ENCODE results near the gene CSNK2A1.
"Not testable (repeated sequence)": the region's sequence is repeated elsewhere in the genome, so short reads cannot be mapped to it uniquely, and the experiment has no call there.

CSNK2A1 gene

DNA sequence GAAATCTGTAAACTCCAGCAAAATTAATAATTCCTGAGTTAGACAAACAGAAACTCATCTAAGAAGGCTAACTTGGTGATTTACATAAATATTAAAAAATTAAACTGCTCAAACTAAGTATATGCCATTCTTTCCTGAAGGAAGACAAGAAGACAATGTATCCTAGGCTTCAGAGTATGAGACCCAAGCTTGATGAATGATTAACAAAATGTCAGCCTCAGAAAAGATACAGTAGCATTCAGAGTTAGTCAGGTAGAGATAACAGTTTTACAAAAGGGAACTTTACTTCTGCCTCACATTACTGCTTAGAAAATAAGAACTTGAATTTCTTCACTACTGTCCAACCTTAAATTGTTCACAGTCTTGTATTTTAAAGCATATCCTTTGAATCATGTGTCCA, 12.0 kb downstream of the CSNK2A1 start:
- no peak for DNase-seq

DNA sequence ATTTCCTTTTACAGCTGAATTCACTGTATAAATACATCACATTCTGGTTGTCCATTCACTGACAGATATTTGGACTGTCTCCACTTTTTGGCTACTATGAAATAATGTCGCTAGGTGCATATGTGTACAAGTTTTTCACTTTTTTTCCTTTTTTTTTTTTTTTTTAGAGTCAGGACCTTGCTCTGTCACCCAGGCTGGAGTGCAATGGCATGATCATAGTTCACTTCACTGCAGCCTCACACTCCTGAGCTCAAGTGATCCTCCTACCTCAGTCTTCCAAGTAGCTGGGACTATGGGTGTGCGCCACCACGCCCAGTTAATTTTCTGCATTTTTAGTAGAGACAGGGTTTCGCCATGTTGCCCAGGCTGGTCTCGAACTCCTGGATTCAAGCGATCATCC, 13.3 kb downstream of the CSNK2A1 start:
- DNase-seq = no peak

DNA sequence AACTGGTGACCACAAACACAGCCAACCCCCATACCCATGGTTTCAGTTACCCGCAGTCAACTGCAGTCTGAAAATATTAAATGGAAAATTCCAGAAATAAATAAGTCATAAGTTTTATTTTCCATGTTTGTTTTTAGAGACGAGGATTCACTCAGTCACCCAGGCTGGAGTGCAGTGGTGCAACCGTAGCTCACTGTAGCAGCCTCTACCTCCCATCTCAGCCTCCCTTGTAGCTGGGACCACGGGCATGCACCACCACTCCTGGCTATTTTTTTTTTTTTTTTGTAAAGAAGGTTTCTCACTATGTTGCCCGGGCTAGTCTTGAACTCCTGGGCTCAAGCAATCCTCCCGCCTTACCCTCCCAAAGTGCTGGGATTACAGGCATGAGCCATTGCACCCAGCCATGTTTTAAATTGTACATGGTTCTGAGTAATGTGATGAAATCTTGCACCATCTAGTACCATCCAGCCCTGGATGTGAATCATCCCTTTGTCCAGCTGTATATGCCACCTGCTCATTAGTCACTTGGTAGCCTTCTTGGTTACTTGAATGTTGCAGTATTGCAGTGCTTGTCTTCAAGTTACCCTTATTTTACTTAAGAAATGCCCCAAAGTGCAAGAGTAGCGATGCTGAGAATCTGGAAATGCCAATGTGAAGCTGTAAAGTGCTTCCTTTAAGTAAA, 14.5 kb downstream of the CSNK2A1 start:
- no peak for DNase-seq

DNA sequence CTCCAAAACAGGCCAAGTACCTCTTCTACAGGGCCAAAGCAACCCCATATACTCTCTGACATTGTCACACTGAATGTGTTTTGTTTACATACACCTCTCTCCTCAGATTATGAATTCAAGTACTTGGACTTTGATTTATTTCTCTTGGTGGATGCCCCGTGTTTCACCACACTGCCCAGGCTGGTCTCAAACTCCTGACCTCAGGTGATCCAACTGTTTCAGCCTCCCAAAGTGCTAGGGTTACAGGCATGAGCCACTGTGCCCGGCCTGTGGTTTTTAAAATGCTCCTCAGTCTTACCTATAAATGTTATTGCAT, 16.1 kb downstream of the CSNK2A1 start:
- DNase-seq = no peak

DNA sequence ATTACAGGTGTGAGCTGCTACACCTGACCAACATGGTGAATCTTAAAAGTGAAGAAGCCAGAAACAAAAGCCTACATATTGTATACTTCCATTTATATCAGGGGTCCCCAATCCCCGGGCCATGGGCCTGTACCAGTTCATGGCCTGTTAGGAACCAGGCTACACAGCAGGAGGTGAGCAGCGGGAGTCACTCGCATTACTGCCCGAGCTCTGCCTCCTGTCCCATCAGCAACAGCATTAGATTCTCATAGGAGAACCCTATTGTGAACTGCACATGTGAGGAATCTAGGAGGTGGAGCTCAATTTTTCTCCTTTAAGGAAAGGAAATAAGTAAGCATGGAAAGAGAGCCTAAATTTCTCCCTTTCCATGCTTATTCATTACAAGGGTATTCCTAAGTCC, 21.7 kb downstream of the CSNK2A1 start:
- DNase-seq = no peak

DNA sequence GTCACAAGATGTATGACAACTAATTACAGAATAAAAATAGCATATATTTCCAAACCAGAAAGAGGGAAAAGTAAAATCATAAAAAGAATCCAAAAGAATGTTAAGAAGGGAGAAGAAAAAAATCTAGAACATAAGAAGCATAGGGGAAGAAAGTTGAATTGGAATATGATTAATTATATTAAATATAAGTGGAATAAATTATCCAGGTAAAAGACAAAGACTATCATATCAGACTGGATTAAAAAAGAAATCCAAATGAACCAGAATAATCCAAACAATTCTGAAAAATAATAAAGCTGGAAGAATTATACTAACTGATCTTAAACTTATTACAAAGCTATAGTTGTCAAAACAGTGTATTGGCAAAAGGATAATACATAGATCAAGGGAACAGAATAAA, 23.6 kb downstream of the CSNK2A1 start:
- no peak for DNase-seq

DNA sequence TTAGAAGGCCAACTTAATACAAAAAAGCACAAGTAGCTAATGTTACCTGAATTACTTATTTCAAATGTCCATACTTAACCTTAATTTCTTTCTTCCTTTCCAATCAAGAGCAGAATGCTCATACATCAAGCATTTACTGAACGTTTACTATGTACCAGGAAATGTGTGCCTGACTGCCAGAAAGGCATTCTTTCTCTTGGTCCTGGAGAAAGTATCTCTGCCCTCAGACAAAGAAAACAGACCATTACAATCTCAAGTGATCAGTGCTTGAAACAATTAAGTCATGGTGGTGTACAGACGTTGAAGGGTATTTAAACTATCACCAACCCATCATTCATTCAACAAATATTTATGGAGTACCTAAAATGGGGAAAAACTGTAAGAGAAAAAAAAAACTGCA, 26.4 kb downstream of the CSNK2A1 start:
- DNase-seq = no peak

DNA sequence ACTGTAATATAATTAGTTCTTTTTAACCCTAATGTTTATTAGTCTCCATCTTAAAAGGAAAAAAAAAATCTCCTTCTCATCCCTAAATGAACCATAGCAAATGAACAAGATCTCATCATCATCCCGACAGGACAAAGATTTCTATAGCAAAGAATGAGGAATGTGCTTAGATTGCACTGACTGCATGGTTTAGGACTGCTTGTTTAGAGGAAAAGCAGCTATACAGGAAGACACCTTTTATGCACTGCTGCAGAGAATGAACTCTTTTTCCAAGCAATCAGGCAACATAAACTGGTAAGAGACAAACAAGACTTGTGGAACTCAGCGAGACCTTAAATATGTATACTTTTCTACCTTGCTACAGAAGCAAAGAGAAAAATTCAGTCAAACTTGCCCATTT, 26.8 kb downstream of the CSNK2A1 start:
- DNase-seq = no peak

DNA sequence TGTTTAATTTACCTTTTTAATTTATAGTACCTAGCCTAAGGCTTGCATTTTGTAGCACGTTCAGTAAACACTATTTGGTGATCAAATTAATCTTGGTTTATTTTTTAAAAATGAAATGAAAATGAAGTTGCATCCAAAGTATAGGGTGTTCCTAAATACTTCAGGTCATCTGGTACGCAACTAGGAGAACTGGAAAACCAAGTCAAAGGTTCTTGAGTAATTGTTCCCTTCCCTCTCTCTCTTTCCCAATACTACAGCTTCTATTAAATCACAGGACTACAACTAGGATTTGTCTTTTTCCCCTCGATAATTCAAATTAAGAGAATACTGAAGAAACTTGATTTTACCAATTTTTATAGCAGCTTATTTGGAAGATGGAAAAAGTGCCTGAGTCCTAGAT, 27.9 kb downstream of the CSNK2A1 start:
- DNase-seq = no peak

DNA sequence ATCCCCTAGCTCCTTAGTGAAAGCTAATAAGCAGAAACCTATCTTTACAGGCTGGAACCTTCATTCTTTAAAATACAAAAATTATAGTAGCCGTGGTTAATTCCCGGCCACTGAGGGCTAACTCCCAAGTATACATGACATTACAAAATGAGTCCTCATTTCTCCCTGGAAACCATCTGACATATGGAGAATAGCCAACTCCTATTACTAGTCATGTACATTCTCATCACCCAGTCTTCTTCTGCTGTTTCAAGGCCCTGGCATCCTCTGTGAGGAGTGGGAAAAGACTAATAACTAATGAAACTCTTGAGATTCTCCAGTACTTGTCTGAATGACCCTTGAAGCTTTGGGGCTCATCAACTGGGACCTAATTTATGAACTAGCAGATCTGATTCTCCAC, 30.2 kb downstream of the CSNK2A1 start:
- no peak for DNase-seq

DNA sequence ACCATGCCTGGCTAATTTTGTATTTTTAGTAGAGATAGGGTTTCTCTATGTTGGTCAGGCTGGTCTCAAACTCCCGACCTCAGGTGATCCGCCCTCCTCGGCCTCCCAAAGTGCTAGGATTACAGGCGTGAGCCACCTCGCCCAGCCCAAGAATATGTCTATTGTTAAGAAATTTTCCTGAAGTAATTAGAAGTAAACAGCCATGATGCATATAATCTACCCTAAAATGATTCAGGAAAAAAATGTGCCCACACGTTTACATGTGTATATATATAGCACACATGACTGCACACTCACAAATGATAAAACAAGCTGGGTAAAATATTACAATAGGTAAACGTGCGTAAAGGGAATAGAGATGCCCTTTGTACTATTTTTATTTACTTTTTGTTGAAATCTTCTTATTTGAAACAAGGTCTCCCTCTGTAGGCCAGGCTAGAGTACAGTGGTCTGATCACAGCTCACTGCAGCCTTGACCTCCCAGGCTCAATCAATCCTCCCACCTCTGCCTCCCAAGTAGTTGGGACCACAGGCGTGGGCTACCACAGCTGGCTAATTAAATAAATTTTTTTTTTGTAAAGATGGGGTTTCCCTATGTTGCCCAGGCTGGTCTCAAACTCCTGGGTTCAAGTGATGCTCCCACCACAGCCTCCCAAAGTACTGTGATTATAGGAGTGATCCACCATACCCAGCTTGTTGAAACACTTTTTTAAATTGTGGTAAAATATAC, 33.1 kb downstream of the CSNK2A1 start:
- not testable (repeated sequence) for DNase-seq

DNA sequence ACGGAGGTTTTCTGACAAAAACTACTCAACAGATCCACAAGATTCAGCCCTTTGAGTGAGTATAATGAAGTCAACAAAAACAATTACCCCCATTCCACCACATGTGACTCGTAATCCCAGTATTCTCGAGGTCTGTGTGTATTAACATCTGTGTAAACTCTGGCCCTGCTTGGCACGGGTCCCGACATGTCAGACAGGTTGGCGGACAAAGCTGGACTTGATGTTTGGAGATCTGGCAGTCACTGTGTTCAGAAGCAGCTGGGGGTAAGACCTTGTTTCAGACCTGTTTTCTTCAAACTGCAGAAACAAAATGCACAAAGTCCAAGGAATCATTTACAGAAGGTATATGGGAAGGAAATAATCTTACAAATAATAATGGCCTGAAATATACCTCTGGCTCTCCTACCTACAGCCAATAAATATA, 35.2 kb downstream of the CSNK2A1 start:
- DNase-seq = not testable (repeated sequence)

DNA sequence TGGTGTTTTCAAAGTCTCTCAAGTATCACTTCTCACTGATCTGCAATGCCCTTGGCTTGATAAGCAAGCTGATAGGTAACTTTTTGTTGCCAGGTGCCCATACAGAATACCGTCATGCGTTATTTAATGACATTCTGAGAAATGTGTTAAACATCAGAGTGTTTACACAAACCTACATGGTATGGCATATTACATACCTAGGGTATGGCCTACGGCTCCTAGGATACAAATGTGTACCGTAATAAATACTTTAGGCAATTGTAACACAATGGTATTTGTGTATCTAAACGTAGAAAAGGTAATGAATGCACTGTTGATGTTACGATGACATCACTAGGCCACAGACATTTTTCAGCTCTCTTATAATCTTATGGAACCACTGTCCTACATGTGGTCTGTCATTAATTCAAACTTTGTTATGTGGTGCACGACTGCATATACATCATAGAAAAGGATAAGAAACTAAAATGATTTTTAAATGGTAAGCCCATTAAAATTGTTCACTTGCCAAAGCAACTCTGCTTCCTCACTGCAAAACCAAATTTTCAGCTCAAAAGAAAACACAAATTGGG, 35.7 kb downstream of the CSNK2A1 start:
- DNase-seq = no peak

DNA sequence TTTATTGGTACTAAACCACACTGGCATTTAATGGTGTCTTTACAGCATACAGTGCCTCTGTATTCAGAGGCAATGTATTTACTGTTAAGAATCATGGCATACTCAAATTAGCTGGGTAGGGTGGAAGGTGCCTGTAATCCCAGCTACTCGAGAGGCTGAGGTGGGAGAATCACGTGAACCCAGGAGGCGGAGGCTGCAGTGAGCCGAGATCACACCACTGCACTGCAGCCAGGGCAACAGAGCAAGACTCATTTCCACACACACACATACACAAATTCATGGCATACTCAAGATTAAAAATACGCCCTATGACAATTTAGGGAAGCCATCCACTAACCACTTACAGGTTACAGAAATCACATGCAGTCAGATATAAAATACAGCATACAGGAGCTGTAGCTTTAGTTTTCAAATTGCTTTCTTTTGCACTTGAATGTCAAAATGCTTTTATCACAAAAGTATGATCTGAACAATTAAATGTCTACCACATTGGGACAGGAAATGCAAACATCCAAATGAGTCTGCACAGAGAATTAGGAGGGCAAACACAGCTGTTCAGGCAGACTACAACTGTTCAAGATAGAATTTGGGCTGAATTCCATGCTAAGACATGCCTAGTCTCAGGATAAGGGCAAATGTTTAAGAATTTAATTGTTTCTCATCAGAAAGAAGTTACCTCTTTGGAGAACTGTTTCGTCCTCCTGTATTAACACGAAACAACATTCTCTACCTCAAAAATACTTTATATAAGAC, 36.4 kb downstream of the CSNK2A1 start:
- no peak for DNase-seq

DNA sequence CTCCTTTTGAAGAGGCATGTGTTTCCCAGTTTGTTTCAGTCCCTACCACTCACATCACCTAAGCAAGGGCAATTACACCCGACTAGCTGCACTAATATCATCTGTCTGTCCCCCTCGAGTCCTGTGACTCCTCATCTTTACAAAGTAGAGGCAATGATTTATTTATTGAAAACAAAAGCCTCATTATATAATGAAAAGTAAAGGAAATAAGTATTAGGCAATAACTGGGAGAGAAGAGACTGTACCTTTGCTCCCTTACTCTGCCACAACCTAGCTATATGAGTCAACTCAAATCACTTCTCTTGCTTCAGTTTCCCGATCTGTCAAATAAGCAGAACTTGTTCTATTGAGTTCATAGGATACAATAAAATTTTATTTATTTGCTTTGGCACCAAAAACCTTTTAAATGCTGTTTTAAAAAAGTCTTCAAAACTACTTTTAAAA, 38.9 kb downstream of the CSNK2A1 start:
- no peak for DNase-seq

DNA sequence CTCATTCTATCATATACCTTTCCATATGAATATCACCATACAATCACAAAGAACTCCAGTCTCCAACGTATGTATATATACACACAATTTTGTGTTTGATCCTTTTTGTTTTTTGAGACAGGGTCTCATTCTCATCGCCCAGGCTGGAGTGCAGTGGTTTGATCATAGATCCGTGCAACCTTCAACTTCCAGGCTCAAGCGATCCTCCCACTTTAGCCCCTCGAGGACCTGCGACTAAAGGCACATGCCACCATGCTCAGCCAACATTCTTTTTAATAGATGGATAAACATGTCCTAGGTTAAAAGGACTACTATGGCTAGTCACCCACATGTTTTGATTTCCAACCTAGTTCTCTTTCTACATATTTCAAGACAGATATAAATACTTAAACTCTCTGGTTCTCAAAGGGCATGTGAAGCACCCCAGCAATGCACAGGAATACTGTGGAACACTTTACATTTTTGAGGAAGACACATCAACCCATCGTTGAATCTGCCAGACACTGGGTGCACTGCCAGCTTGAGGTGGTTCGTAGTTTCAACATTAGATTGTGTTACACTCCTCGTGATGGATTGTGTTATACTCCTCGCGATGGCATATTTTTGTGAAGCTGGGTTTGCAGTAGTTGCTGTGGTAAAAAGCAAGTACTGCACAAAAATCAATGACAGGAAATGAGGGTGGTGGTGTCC, 40.4 kb downstream of the CSNK2A1 start:
- DNase-seq = no peak

DNA sequence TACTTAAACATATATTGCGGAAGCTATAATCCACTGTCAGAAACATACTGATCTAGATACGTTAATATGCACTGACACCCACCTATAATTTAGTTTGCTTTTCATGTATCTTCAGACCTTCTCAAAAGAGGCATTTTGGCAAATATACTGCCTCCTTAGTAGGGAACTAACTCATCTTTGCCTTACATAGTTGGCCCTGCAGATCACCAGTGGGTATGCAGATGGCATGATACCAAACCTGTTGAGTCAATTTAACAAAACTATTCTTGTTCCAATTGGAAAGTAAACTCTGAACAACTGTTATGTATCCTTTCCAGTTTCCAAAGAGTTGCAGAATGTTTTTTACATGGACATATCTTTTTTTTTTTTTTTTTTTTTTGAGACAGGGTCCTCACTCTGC, 45.6 kb downstream of the CSNK2A1 start:
- no peak for DNase-seq

DNA sequence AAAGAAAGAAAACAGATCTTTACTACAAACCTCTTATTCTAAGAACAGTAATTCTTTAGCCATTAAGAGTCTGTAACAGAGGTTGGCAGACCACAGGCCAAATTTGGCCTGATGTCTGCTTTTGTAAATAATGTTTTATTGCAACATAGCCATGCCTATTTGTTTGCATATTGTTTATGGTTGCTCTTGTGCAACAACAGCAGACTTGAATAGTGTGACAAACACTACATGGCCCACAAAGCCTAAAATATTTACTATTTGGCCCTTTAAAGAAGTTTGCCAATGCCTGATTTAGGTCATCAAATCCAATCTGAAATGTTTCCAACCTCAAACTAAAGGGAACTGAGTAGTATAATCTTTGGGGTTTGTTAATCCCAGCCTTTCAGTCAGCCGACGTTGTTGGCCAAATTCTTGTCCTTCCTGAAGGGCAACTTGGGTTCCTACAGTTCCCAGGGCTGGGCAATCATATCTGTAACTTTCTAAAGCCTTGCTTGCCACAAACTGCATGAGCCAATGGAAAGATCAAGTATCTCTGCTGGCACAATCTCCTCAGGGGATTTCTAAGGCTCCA, 47.4 kb downstream of the CSNK2A1 start:
- DNase-seq = no peak

DNA sequence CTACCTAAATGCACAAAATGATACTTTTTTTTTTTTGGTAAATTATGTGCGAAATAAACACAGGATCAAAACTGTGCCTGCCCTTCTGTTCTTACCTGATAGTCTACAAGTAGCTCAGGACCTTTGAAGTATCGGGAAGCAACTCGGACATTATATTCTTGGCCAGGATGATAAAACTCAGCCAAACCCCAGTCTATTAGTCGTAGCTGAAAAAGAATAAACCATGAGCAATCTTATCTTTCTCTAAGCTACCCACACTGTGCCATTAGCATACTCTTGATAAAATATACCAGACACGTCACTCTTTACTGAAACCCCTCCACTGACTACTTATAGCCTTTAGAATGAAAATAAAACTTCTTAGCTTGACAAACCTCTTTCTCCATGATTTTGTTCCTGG, 51.4 kb downstream of the CSNK2A1 start:
- no peak for DNase-seq

DNA sequence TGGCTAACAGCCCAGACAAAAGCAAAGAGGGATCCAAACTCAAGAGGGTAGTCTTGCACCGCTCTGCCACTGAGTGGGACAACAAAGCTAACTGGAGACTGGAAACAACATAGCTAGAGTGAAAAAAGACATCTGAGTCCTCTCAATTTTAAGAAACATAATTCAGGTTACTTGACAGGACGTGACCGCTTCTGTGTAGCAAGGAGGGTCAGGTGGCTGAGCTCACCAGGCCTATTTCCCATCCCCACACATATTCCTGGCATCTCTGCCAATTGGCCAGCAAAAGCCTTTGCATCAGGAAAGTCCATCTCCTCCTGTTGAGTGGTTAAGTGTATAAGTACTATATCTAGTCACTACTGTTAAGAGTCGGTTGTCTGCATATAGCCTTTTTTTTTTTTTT, 55.9 kb downstream of the CSNK2A1 start:
- no peak for DNase-seq

DNA sequence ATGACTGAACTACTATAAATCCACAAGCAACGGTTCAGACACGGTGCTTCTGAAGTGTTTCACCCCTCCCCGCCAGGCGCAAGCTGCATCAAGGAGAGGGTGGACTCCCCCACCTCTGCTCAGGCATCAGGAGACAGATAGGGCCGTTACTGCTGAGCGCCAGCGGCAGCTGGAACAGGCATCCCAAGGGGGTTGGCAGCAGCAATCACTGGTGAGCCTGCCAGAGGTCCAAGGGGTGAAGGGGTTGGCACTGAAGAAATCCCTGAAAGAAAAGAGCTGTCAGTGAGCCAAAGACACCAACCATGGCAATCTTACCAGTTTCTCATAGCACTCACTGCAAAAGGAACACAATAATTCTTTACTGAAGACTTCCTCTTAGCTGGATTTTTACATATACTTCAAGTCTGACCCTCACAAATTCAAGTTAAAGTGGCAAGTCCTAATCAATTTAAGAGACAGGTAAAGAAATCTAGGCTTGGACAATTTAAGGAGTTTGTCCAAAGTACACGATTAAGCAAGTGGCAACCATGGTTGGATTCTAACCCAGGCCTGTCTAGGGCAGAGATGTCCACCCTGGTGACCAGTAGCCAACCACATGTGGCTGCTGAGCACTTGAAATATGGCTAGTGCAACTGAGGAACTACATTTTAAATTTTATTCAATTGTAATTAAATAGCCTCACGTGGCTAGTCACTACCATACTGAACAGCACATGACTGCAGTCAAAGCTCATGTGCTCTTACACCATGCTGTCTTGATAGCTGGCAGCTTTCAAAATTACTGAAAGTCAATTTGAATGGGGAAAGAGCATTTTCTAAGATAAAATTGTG, 59.6 kb downstream of the CSNK2A1 start:
- no peak for DNase-seq

DNA sequence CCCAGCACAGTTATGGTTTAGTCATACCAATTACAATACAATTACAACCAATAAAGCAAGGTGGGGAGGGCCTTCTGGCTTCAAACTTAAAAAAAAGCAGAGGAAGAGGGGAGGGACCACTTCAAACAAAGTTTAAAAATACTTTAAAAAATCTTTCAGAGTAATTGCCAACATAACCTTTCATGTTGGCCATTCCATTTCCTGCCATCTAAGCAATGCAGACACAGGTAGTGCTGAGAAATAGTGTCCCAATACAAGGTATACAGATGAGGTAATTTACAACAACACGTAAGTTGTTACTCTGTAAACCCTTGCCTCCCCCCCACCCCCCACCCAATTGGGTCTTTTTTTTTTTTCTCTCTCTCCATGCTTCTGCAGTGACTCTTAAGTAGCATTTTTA, 62.4 kb downstream of the CSNK2A1 start:
- no peak for DNase-seq

Data from NCI-H1694 (cell line).